ENCODE measurements around the gene ZCCHC2.

ZCCHC2 gene

GRCh38 chr18:62500966-62501591, 21.7 kb upstream of the ZCCHC2 start:
- Histone ChIP-seq H4K20me1 (ENCODE audit: low read depth, low read length) (no peaks in the 10 kb centered on the region), H3K9ac (ENCODE audit: low read length) (no peak overlapping the region), H3K27me3 (ENCODE audit: low read length) (no peaks in the 10 kb centered on the region), H2AFZ (ENCODE audit: low read depth, low read length, severe bottlenecking) (no peak overlapping the region), H3K4me2 (ENCODE audit: low read depth, low read length, poor library complexity, severe bottlenecking) (no peak overlapping the region), H3K4me3 (ENCODE audit: insufficient read depth, low read length, poor library complexity, severe bottlenecking) (no peak overlapping the region), H3K27ac (ENCODE audit: low read depth, low read length) (no peak overlapping the region), H3K36me3 (ENCODE audit: low read length) (no peaks in the 10 kb centered on the region), H3K9me2 (replicated peaks; ENCODE audit: insufficient read depth, low read length) (no peaks in the 10 kb centered on the region), H3F3A (ENCODE audit: insufficient read depth) (no peaks in the 10 kb centered on the region), H3K79me2 (ENCODE audit: insufficient read depth, low read length) (no peaks in the 10 kb centered on the region), H3K9me3 (ENCODE audit: insufficient read depth, low read length) (no peaks in the 10 kb centered on the region)
- no peak for TF ChIP-seq EZH2phosphoT487 (conservative IDR thresholded peaks at IDR 0.05; ENCODE audit: low read length)
- TF ChIP-seq, protein P1, sequence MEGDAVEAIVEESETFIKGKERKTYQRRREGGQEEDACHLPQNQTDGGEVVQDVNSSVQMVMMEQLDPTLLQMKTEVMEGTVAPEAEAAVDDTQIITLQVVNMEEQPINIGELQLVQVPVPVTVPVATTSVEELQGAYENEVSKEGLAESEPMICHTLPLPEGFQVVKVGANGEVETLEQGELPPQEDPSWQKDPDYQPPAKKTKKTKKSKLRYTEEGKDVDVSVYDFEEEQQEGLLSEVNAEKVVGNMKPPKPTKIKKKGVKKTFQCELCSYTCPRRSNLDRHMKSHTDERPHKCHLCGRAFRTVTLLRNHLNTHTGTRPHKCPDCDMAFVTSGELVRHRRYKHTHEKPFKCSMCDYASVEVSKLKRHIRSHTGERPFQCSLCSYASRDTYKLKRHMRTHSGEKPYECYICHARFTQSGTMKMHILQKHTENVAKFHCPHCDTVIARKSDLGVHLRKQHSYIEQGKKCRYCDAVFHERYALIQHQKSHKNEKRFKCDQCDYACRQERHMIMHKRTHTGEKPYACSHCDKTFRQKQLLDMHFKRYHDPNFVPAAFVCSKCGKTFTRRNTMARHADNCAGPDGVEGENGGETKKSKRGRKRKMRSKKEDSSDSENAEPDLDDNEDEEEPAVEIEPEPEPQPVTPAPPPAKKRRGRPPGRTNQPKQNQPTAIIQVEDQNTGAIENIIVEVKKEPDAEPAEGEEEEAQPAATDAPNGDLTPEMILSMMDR (IDR thresholded peaks at IDR 0.05; ENCODE audit: insufficient read depth, low read length, poor library complexity, severe bottlenecking), result no peak

- Histone ChIP-seq H2AFZ (ENCODE audit: low read depth, low read length, severe bottlenecking) (peak overlapping the region; percentile 58), H3K79me2 (ENCODE audit: insufficient read depth, low read length) (no peaks in the 10 kb centered on the region), H3K4me3 (ENCODE audit: insufficient read depth, low read length, poor library complexity, severe bottlenecking) (no peak overlapping the region), H3K27me3 (ENCODE audit: low read length) (no peaks in the 10 kb centered on the region), H3K27ac (ENCODE audit: low read depth, low read length) (no peak overlapping the region), H3K9ac (ENCODE audit: low read length) (no peak overlapping the region), H3F3A (ENCODE audit: insufficient read depth) (no peaks in the 10 kb centered on the region), H3K4me2 (ENCODE audit: low read depth, low read length, poor library complexity, severe bottlenecking) (peak overlapping the region; percentile 49), H3K36me3 (ENCODE audit: low read length) (no peaks in the 10 kb centered on the region), H3K9me3 (ENCODE audit: insufficient read depth, low read length) (no peaks in the 10 kb centered on the region), H3K9me2 (replicated peaks; ENCODE audit: insufficient read depth, low read length) (no peaks in the 10 kb centered on the region), H4K20me1 (ENCODE audit: low read depth, low read length) (no peaks in the 10 kb centered on the region)
- TF ChIP-seq, protein P1 (IDR thresholded peaks at IDR 0.05; ENCODE audit: insufficient read depth, low read length, poor library complexity, severe bottlenecking), result no peak
- no peak for TF ChIP-seq EZH2phosphoT487 (conservative IDR thresholded peaks at IDR 0.05; ENCODE audit: low read length)
Observed at GRCh38 chr18:62505669-62506494, 16.9 kb upstream of the ZCCHC2 start.

DNA sequence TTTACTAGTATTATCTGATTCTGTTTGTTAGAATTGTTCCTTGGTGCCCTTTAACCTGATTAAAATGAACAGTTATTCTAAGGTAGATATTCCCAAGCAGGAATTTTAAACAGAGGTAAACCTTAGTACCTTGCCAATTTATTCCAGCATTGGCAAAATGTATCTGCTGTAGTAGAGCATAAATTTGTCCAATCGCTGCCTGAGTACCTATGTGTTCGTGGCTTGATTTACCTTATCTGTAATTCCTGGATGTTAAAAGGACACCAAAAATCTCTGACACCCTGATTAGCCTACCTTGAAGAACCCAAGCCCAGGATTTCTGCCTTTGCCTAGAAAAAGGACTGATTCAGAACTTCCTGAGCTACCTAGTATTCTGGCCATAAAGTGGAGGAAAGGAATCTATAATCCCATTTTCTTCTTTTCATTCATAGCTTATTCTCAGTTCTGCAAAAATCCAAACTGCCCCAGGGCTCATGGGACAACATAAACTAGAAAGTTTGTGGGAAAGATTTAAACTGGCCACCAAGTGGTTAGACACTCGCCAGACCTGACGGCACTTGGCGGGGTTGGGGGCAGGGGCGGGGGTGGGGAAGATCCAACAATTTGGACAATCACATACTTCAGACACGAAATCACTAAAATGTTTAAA, 16.2 kb upstream of the ZCCHC2 start:
- TF ChIP-seq, protein P1 (IDR thresholded peaks at IDR 0.05; ENCODE audit: insufficient read depth, low read length, poor library complexity, severe bottlenecking), result no peak
- no peak for TF ChIP-seq EZH2phosphoT487 (conservative IDR thresholded peaks at IDR 0.05; ENCODE audit: low read length)
- Histone ChIP-seq H3K9ac (ENCODE audit: low read length) (no peak overlapping the region), H2AFZ (ENCODE audit: low read depth, low read length, severe bottlenecking) (no peak overlapping the region)

More for the DNA sequence above, 16.2 kb upstream of the ZCCHC2 start:
- H3K79me2 ChIP-seq (ENCODE audit: insufficient read depth, low read length), result no peaks in the 10 kb centered on the region
- H3F3A ChIP-seq (ENCODE audit: insufficient read depth), result no peaks in the 10 kb centered on the region
- no peak overlapping the region for H3K4me3 ChIP-seq (ENCODE audit: insufficient read depth, low read length, poor library complexity, severe bottlenecking)
- H3K27ac ChIP-seq (ENCODE audit: low read depth, low read length), result no peak overlapping the region
- no peaks in the 10 kb centered on the region for H4K20me1 ChIP-seq (ENCODE audit: low read depth, low read length)
- H3K9me3 ChIP-seq (ENCODE audit: insufficient read depth, low read length), result peaks cover 2% of the 10 kb centered on the region; the same call in 1 of the 2 replicates
- no peaks in the 10 kb centered on the region for H3K9me2 ChIP-seq (replicated peaks; ENCODE audit: insufficient read depth, low read length)
- H3K36me3 ChIP-seq (ENCODE audit: low read length), result no peaks in the 10 kb centered on the region
- H3K4me2 ChIP-seq (ENCODE audit: low read depth, low read length, poor library complexity, severe bottlenecking), result peak overlapping the region; percentile 49
- no peaks in the 10 kb centered on the region for H3K27me3 ChIP-seq (ENCODE audit: low read length)

All from SU-DHL-6 (cell line).